Transverse colon (tissue), 4 donors: ENCODE results near the gene EMD. TPM values are rescaled to one million over a fixed set of nuclear protein-coding genes. Genes with fewer than 3 reads are reported as not detected.

ENCODE experiments used
- DNase-seq: peaks from one replicate; pipeline ENCODE4 v3.0.0-alpha.2; 2019
- H3K27ac ChIP-seq, 4 donors: fragments of 200-600 bp; sonication (generic); 2 replicates each; pipeline ENCODE4 v1.5.1; 2016 to 2018; ENCODE audit warnings: inconsistent platforms in 4 of 4
- H3K27me3 ChIP-seq: fragments of 200-600 bp; sonication (generic); 2 replicates; pipeline ENCODE4 v1.5.1; 2017; ENCODE audit warnings: inconsistent platforms
- H3K36me3 ChIP-seq, 4 donors: fragments of 200-600 bp; sonication (generic); 2 replicates each; pipeline ENCODE4 v1.5.1; 2017 to 2019; ENCODE audit warnings: inconsistent platforms in 4 of 4
- H3K4me1 ChIP-seq, 4 donors: fragments of 200-600 bp; sonication (generic); 2 replicates each; pipeline ENCODE4 v1.5.1; 2017 to 2020; ENCODE audit warnings: inconsistent platforms in 4 of 4
- H3K4me3 ChIP-seq, 4 donors: fragments of 200-600 bp; sonication (generic); 1 replicate in 1 of 4; 2 replicates in 3 of 4; pipeline versions ENCODE4 v1.5.1 to v1.6.1; 2017 to 2019; ENCODE audit warnings: inconsistent platforms in 4 of 4
- H3K9me3 ChIP-seq, 2 donors: fragments of 200-600 bp; sonication (generic); 2 replicates each; pipeline ENCODE4 v1.5.1; 2017 to 2019; ENCODE audit warnings: inconsistent platforms in 2 of 2
- CTCF ChIP-seq, 5 experiments: fragments of 200-600 bp in 3 of 5; fragments of 450-650 bp in 2 of 5; sonication (generic) in 3 of 5; IDR thresholded peaks; 1 replicate in 2 of 5; 2 replicates in 3 of 5; pipeline ENCODE4 v1.5.1; 2016 to 2017; ENCODE audit warnings: antibody characterized with exemption in 5 of 5, inconsistent platforms in 3 of 5, mild to moderate bottlenecking in 2 of 5, moderate library complexity in 1 of 5
- EP300 ChIP-seq: sonication (generic); formaldehyde crosslinking; IDR thresholded peaks from one replicate; pipeline ENCODE4 v1.6.1; 2017; ENCODE audit warnings: antibody characterized with exemption, low read depth
- POLR2A ChIP-seq: fragments of 450-650 bp; IDR thresholded peaks from one replicate; pipeline ENCODE4 v1.6.1; 2016; ENCODE audit warnings: antibody characterized with exemption, mild to moderate bottlenecking, moderate library complexity
- POLR2AphosphoS5 ChIP-seq, 3 donors: sonication (generic); formaldehyde crosslinking; IDR thresholded peaks; one replicate each; pipeline ENCODE4 v1.6.1; 2016; ENCODE audit warnings: antibody characterized with exemption in 3 of 3
- WGBS, 2 donors: methylation state at CpG; one replicate each; pipeline ENCODE4 v1.1.5; 2018; ENCODE audit warnings: low coverage in 1 of 2; 5-methylcytosine and 5-hydroxymethylcytosine counted together
- in situ Hi-C, 4 donors: fragments of 200-750 bp; cut with MboI; loops; one replicate each; pipeline versions ENCODE4 v1.15.0 to v1.15.1; 2017; ENCODE audit warnings: low sequenced_read_pairs in 3 of 4, low pct_ligation_motif_present in 1 of 4, low pct_unique_long_range_greater_than_20kb in 1 of 4
- intact Hi-C: fragments of 100-400 bp; cut with DNase I; formaldehyde crosslinking; loops from one replicate; pipeline ENCODE4 v1.15.1; 2023; ENCODE audit warnings: low total_unique reads
- total RNA-seq, 4 donors: library from RNA; depleted of rRNA; stranded (reverse); fragments of >200 nt; gene quantifications; one replicate each; pipeline ENCODE4 v1.1.0, GENCODE V29; 2016

Gene EMD
- total RNA-seq, 4 donors from 2014 or later, result 27.3 to 89.8 (median 55.5) TPM

- H3K36me3 ChIP-seq, result no peaks in the 10 kb centered on the region
- H3K27me3 ChIP-seq, result no peaks in the 10 kb centered on the region
- TF ChIP-seq EP300, result no peak
- no peak for TF ChIP-seq POLR2AphosphoS5 (IDR thresholded peaks at IDR 0.05)
- no peak for TF ChIP-seq CTCF (IDR thresholded peaks at IDR 0.05)
- TF ChIP-seq POLR2A, result no peak
- DNase-seq, result no peak
- no peaks in the 10 kb centered on the region for H3K4me1 ChIP-seq
- intact Hi-C loops, result no loop called here
- 90% methylated on average over 25 of the region's 41 CpGs; no CpG with 5 or more reads in 1 of the 2 donors for WGBS, 2 donors
- peak overlapping the region in 3 of 4 donors; percentile 58 to 99 (median 70) for H3K27ac ChIP-seq
- no peaks in the 10 kb centered on the region for H3K9me3 ChIP-seq
- H3K4me3 ChIP-seq, result no peak overlapping the region
- in situ Hi-C loops, result no loop called here
Measured at GRCh38 chrX:154359362-154360154, 19.5 kb upstream of the EMD start.

- DNase-seq, result no peak
- Histone ChIP-seq H3K9me3 (no peaks in the 10 kb centered on the region), H3K4me3 (no peak overlapping the region), H3K4me1 (no peaks in the 10 kb centered on the region), H3K36me3 (no peaks in the 10 kb centered on the region), H3K27me3 (no peaks in the 10 kb centered on the region), H3K27ac (peak overlapping the region in 3 of 4 donors; percentile 58 to 99 (median 70))
- in situ Hi-C loops (no loop called here), intact Hi-C loops (no loop called here)
- WGBS, 2 donors, result 91% methylated on average over 34 of the region's 34 CpGs; no CpG with 5 or more reads in 1 of the 2 donors
- TF ChIP-seq POLR2A, result no peak
- no peak for TF ChIP-seq EP300
- TF ChIP-seq POLR2AphosphoS5 (IDR thresholded peaks at IDR 0.05), result no peak
- no peak for TF ChIP-seq CTCF (IDR thresholded peaks at IDR 0.05)
Measured at GRCh38 chrX:154360155-154360713, 18.9 kb upstream of the EMD start.

- 86% methylated on average over 29 of the region's 30 CpGs; no CpG with 5 or more reads in 1 of the 2 donors for WGBS, 2 donors
- peak overlapping the region; percentile 40 to 99 (median 82) for H3K27ac ChIP-seq
- no peaks in the 10 kb centered on the region for H3K36me3 ChIP-seq
- H3K9me3 ChIP-seq, result no peaks in the 10 kb centered on the region
- H3K4me1 ChIP-seq, result peaks cover 0 to 7% (median 0%) of the 10 kb centered on the region in 4 donors
- H3K27me3 ChIP-seq, result no peaks in the 10 kb centered on the region
- no peak overlapping the region for H3K4me3 ChIP-seq
- no peak for TF ChIP-seq POLR2A
- peak in 2 of 3 donors; percentile 23 to 27 for TF ChIP-seq POLR2AphosphoS5 (IDR thresholded peaks at IDR 0.05)
- no peak for DNase-seq
- in situ Hi-C loops, result no loop called here
- intact Hi-C loops, result no loop called here
Measured at GRCh38 chrX:154362085-154362742, 16.9 kb upstream of the EMD start.

GRCh38 chrX:154363706-154364439 lies 15.2 kb upstream of the EMD start:
- intact Hi-C loops, result no loop called here
- H3K4me1 ChIP-seq, result peaks cover 0 to 23% (median under 1%) of the 10 kb centered on the region in 4 donors

More at GRCh38 chrX:154363706-154364439, 15.2 kb upstream of the EMD start:
- WGBS, 2 donors, result 52 to 83% methylated on average over 3 to 19 of the region's 20 CpGs
- no peak overlapping the region for H3K4me3 ChIP-seq
- DNase-seq, result no peak
- peak overlapping the region in 3 of 4 donors; percentile 95 to 99 (median 96) for H3K27ac ChIP-seq
- H3K36me3 ChIP-seq, result no peaks in the 10 kb centered on the region
- in situ Hi-C loops, result no loop called here
- H3K9me3 ChIP-seq, result no peaks in the 10 kb centered on the region
- H3K27me3 ChIP-seq, result no peaks in the 10 kb centered on the region
- TF ChIP-seq POLR2AphosphoS5 (IDR thresholded peaks at IDR 0.05) (peak in 1 of 3 donors; percentile 30), POLR2A (no peak)
